ENCODE measurements around the gene YY2.

GRCh38 chrX:21856504-21856903, 717 bp downstream of the YY2 start:
- TF ChIP-seq CTCF (IDR thresholded peaks at IDR 0.05): no peak
- TF ChIP-seq POLR2AphosphoS5 (IDR thresholded peaks at IDR 0.05): no peak

Measured in transverse colon (tissue), 4 donors.